Breast epithelium (tissue), 4 donors: ENCODE results near the gene CNMD. TPM values are rescaled to one million over a fixed set of nuclear protein-coding genes. Genes with fewer than 3 reads are reported as not detected.
"Not testable (repeated sequence)": the region's sequence is repeated elsewhere in the genome, so short reads cannot be mapped to it uniquely, and the experiment has no call there.

Source experiments
- DNase-seq, 2 donors: peaks; one replicate each; pipeline ENCODE4 v3.0.0-alpha.2; 2019; ENCODE audit warnings: low spot score in 2 of 2
- H3K27ac ChIP-seq, 2 donors: fragments of 200-600 bp; sonication (generic) in 1 of 2; one replicate each; pipeline ENCODE4 v1.5.1; 2016 to 2019; ENCODE audit warnings: mild to moderate bottlenecking in 1 of 2
- H3K27me3 ChIP-seq, 2 donors: fragments of 200-600 bp; sonication (generic) in 1 of 2; one replicate each; pipeline versions ENCODE4 v1.5.1 to v1.6.0; 2017 to 2019; ENCODE audit warnings: control low read depth in 1 of 2, mild to moderate bottlenecking in 1 of 2
- H3K36me3 ChIP-seq: fragments of 200-600 bp; one replicate; pipeline ENCODE4 v1.5.1; 2019
- H3K4me1 ChIP-seq, 2 donors: fragments of 200-600 bp; sonication (generic); one replicate each; pipeline ENCODE4 v1.5.1; 2016 to 2019; ENCODE audit warnings: control low read depth in 1 of 2
- H3K4me3 ChIP-seq, 3 donors: fragments of 200-600 bp; sonication (generic); 1 replicate in 2 of 3; 2 replicates in 1 of 3; pipeline ENCODE4 v1.5.1; 2016 to 2019; ENCODE audit warnings: mild to moderate bottlenecking in 3 of 3, moderate library complexity in 2 of 3
- H3K9me3 ChIP-seq, 2 donors: fragments of 200-600 bp; sonication (generic) in 1 of 2; one replicate each; pipeline ENCODE4 v1.5.1; 2016 to 2019; ENCODE audit warnings: control low read depth in 1 of 2
- CTCF ChIP-seq, 3 donors: fragments of 450-650 bp; IDR thresholded peaks; one replicate each; pipeline ENCODE4 v1.5.1; 2016 to 2017; ENCODE audit warnings: antibody characterized with exemption in 3 of 3, mild to moderate bottlenecking in 3 of 3, moderate library complexity in 3 of 3
- POLR2A ChIP-seq: fragments of 450-650 bp; IDR thresholded peaks from one replicate; pipeline ENCODE4 v1.6.1; 2016; ENCODE audit warnings: antibody characterized with exemption, mild to moderate bottlenecking, moderate library complexity
- POLR2AphosphoS5 ChIP-seq, 3 donors: sonication (generic); formaldehyde crosslinking; IDR thresholded peaks; one replicate each; pipeline ENCODE4 v1.6.1; 2017; ENCODE audit warnings: antibody characterized with exemption in 3 of 3
- intact Hi-C: fragments of 100-400 bp; cut with DNase I; formaldehyde crosslinking; loops from one replicate; pipeline ENCODE4 v1.15.1; 2023; ENCODE audit warnings: low total_unique reads
- total RNA-seq, 3 donors: library from RNA; depleted of rRNA; stranded (reverse); fragments of >200 nt; gene quantifications; one replicate each; pipeline ENCODE4 v1.1.0, GENCODE V29; 2016

Gene CNMD
- total RNA-seq, 3 donors from 2014 or later = 0.29 to 0.96 TPM; not detected in 1

GRCh38 chr13:52701728-52702465 lies 37.7 kb downstream of the CNMD start:
- TF ChIP-seq POLR2AphosphoS5 (IDR thresholded peaks at IDR 0.05) = no peak
- no peak for TF ChIP-seq POLR2A
- TF ChIP-seq CTCF (IDR thresholded peaks at IDR 0.05) = no peak
- no peak for DNase-seq
- Histone ChIP-seq H3K27ac (no peak overlapping the region), H3K9me3 (no peaks in the 10 kb centered on the region), H3K4me3 (no peak overlapping the region), H3K36me3 (no peaks in the 10 kb centered on the region), H3K27me3 (no peaks in the 10 kb centered on the region), H3K4me1 (no peaks in the 10 kb centered on the region)
- intact Hi-C loops = no loop called here

- Histone ChIP-seq H3K4me3 (no peak overlapping the region), H3K27me3 (no peaks in the 10 kb centered on the region), H3K4me1 (no peaks in the 10 kb centered on the region), H3K9me3 (no peaks in the 10 kb centered on the region), H3K27ac (no peak overlapping the region), H3K36me3 (no peaks in the 10 kb centered on the region)
- no peak for DNase-seq
- TF ChIP-seq POLR2AphosphoS5 (IDR thresholded peaks at IDR 0.05) = no peak
- TF ChIP-seq POLR2A = no peak
- TF ChIP-seq CTCF (IDR thresholded peaks at IDR 0.05) = no peak
- intact Hi-C loops = no loop called here
These were observed 43.1 kb downstream of the CNMD start for GRCh38 chr13:52696566-52696965.

GRCh38 chr13:52695856-52696255 lies 43.8 kb downstream of the CNMD start:
- H3K4me1 ChIP-seq = no peaks in the 10 kb centered on the region
- no peak overlapping the region for H3K4me3 ChIP-seq
- no peaks in the 10 kb centered on the region for H3K9me3 ChIP-seq
- no peaks in the 10 kb centered on the region for H3K36me3 ChIP-seq
- no peak for DNase-seq
- TF ChIP-seq POLR2AphosphoS5 (IDR thresholded peaks at IDR 0.05) (no peak), POLR2A (no peak), CTCF (IDR thresholded peaks at IDR 0.05) (no peak)
- H3K27ac ChIP-seq = no peak overlapping the region
- no peaks in the 10 kb centered on the region for H3K27me3 ChIP-seq
- intact Hi-C loops = no loop called here

GRCh38 chr13:52686376-52686775 lies 53.2 kb downstream of the CNMD start:
- no peak for DNase-seq
- Histone ChIP-seq H3K9me3 (no peaks in the 10 kb centered on the region), H3K4me3 (no peak overlapping the region), H3K36me3 (no peaks in the 10 kb centered on the region), H3K27me3 (no peaks in the 10 kb centered on the region), H3K27ac (no peak overlapping the region), H3K4me1 (no peaks in the 10 kb centered on the region)
- TF ChIP-seq POLR2AphosphoS5 (IDR thresholded peaks at IDR 0.05) (no peak), POLR2A (no peak), CTCF (IDR thresholded peaks at IDR 0.05) (no peak)
- intact Hi-C loops = no loop called here

GRCh38 chr13:52685806-52686205 lies 53.8 kb downstream of the CNMD start:
- H3K27me3 ChIP-seq, intact Hi-C loops, H3K4me3 ChIP-seq, H3K27ac ChIP-seq, DNase-seq, H3K36me3 ChIP-seq, H3K9me3 ChIP-seq, H3K4me1 ChIP-seq: not testable (repeated sequence)

- H3K4me1 ChIP-seq = no peaks in the 10 kb centered on the region
- H3K36me3 ChIP-seq = no peaks in the 10 kb centered on the region
- no peak overlapping the region for H3K4me3 ChIP-seq
- no peak for TF ChIP-seq POLR2A
- TF ChIP-seq POLR2AphosphoS5 (IDR thresholded peaks at IDR 0.05) = no peak
- TF ChIP-seq CTCF (IDR thresholded peaks at IDR 0.05) = no peak
- DNase-seq = no peak
- no peak overlapping the region for H3K27ac ChIP-seq
- intact Hi-C loops = no loop called here
- H3K27me3 ChIP-seq = no peaks in the 10 kb centered on the region
- no peaks in the 10 kb centered on the region for H3K9me3 ChIP-seq
These were observed 61.8 kb downstream of the CNMD start for GRCh38 chr13:52677823-52678222.
